Testis (tissue), 3 donors: ENCODE measurements around the gene STK24. TPM values are rescaled to one million over a fixed set of nuclear protein-coding genes. Genes with fewer than 3 reads are reported as not detected.

Experiments used
- DNase-seq: peaks from one replicate; pipeline ENCODE4 v3.0.0-alpha.2; 2019
- H3K27ac ChIP-seq, 2 donors: fragments of 200-600 bp; sonication (generic); one replicate each; pipeline ENCODE4 v1.5.1; 2019
- H3K27me3 ChIP-seq: fragments of 200-600 bp; sonication (generic); one replicate; pipeline ENCODE4 v1.5.1; 2019
- H3K36me3 ChIP-seq: fragments of 200-600 bp; sonication (generic); one replicate; pipeline ENCODE4 v1.5.1; 2017; ENCODE audit warnings: low read depth; ENCODE audit errors: missing control alignments
- H3K4me1 ChIP-seq: fragments of 200-600 bp; sonication (generic); one replicate; pipeline ENCODE4 v1.5.1; 2019
- H3K4me3 ChIP-seq, 2 donors: fragments of 200-600 bp; sonication (generic); one replicate each; pipeline ENCODE4 v1.5.1; 2017 to 2019
- H3K9me3 ChIP-seq: fragments of 200-600 bp; sonication (generic); one replicate; pipeline ENCODE4 v1.5.1; 2017
- CTCF ChIP-seq, 3 experiments: fragments of 450-650 bp in 2 of 3; fragments of 200-600 bp in 1 of 3; sonication (generic) in 1 of 3; IDR thresholded peaks; one replicate each; pipeline ENCODE4 v1.5.1; 2016 to 2019; ENCODE audit warnings: antibody characterized with exemption in 3 of 3, mild to moderate bottlenecking in 2 of 3, moderate library complexity in 1 of 3
- POLR2A ChIP-seq: fragments of 450-650 bp; IDR thresholded peaks from one replicate; pipeline ENCODE4 v1.6.1; 2017; ENCODE audit warnings: antibody characterized with exemption, mild to moderate bottlenecking, moderate library complexity
- WGBS, 2 donors: methylation state at CpG; one replicate each; pipeline ENCODE4 v1.1.5; 2018; 5-methylcytosine and 5-hydroxymethylcytosine counted together
- intact Hi-C: fragments of 100-400 bp; cut with DNase I; formaldehyde crosslinking; loops from one replicate; pipeline ENCODE4 v1.15.1; 2023; ENCODE audit warnings: low total_unique reads
- polyA plus RNA-seq: library from polyadenylated mRNA; stranded (reverse); fragments of 350-450 nt; fragmentation: Illumina TruSeq; extraction: RNeasy Lipid Tissue Mini Kit (QIAGEN cat#74804); gene quantifications from one replicate; pipeline ENCODE4 v1.2.3, GENCODE V29; 2014; ENCODE audit warnings: low read depth, low replicate concordance; ENCODE audit not compliant: insufficient read depth
- total RNA-seq, 2 donors: library from RNA; depleted of rRNA; stranded (reverse); fragments of >200 nt; gene quantifications; one replicate each; pipeline ENCODE4 v1.2.3, GENCODE V29; 2016

Gene STK24
- total and polyA plus RNA-seq, 3 donors from 2014 or later, result 97.4 to 172 (median 151) TPM

- TF ChIP-seq POLR2A (no peak), CTCF (IDR thresholded peaks at IDR 0.05) (no peak)
- Histone ChIP-seq H3K4me1 (no peaks in the 10 kb centered on the region), H3K27ac (no peak overlapping the region), H3K36me3 (no peaks in the 10 kb centered on the region), H3K27me3 (no peaks in the 10 kb centered on the region), H3K4me3 (no peak overlapping the region), H3K9me3 (no peaks in the 10 kb centered on the region)
- WGBS, 2 donors, result 71 to 79% methylated on average over 20 to 27 of the region's 27 CpGs
- intact Hi-C loops, result loop anchor here (5.0 kb wide), 1 partner anchor 215 kb away; no protein-coding TSS in a partner anchor
- DNase-seq, result no peak
Measured at GRCh38 chr13:98442391-98443230, 134.3 kb downstream of the STK24 start.

GRCh38 chr13:98441056-98441676 is 135.7 kb downstream of the STK24 start:
- no peaks in the 10 kb centered on the region for H3K36me3 ChIP-seq
- no peak overlapping the region for H3K4me3 ChIP-seq
- H3K4me1 ChIP-seq, result no peaks in the 10 kb centered on the region
- H3K27ac ChIP-seq, result no peak overlapping the region
- DNase-seq, result no peak
- WGBS, 2 donors, result 87 to 90% methylated on average over 16 to 21 of the region's 21 CpGs
- intact Hi-C loops, result loop anchor here (5.0 kb wide), 1 partner anchor 216 kb away; no protein-coding TSS in a partner anchor
- no peaks in the 10 kb centered on the region for H3K27me3 ChIP-seq
- no peak for TF ChIP-seq CTCF (IDR thresholded peaks at IDR 0.05)
- no peak for TF ChIP-seq POLR2A
- no peaks in the 10 kb centered on the region for H3K9me3 ChIP-seq

- no peak for TF ChIP-seq CTCF (IDR thresholded peaks at IDR 0.05)
- no peak for TF ChIP-seq POLR2A
- intact Hi-C loops, result loop anchor here (5.0 kb wide), 1 partner anchor 217 kb away; no protein-coding TSS in a partner anchor
- WGBS, 2 donors, result 94 to 98% methylated on average over 5 to 25 of the region's 25 CpGs
- Histone ChIP-seq H3K36me3 (no peaks in the 10 kb centered on the region), H3K27ac (no peak overlapping the region), H3K4me1 (no peaks in the 10 kb centered on the region), H3K27me3 (no peaks in the 10 kb centered on the region), H3K9me3 (no peaks in the 10 kb centered on the region), H3K4me3 (no peak overlapping the region)
- no peak for DNase-seq
Measured at GRCh38 chr13:98440390-98441055, 136.4 kb downstream of the STK24 start.

GRCh38 chr13:98439896-98440295 is 137.0 kb downstream of the STK24 start:
- Histone ChIP-seq H3K4me3 (no peak overlapping the region), H3K4me1 (no peaks in the 10 kb centered on the region), H3K27me3 (no peaks in the 10 kb centered on the region), H3K36me3 (no peaks in the 10 kb centered on the region), H3K27ac (no peak overlapping the region), H3K9me3 (no peaks in the 10 kb centered on the region)
- TF ChIP-seq CTCF (IDR thresholded peaks at IDR 0.05) (no peak), POLR2A (no peak)
- 89 to 91% methylated on average over 5 to 16 of the region's 16 CpGs for WGBS, 2 donors
- DNase-seq, result no peak
- intact Hi-C loops, result loop anchor here (5.0 kb wide), 1 partner anchor 217 kb away; no protein-coding TSS in a partner anchor
